Chondrocyte (in vitro differentiated cells): ENCODE results near the gene VWA1. TPM values are rescaled to one million over a fixed set of nuclear protein-coding genes. Genes with fewer than 3 reads are reported as not detected.
"Not testable (repeated sequence)": the region's sequence is repeated elsewhere in the genome, so short reads cannot be mapped to it uniquely, and the experiment has no call there.

Experiments
- DNase-seq: peaks from one replicate; pipeline ENCODE4 v3.0.0; 2021; ENCODE audit warnings: mixed read lengths, low spot score
- H3K27ac Mint-ChIP-seq: one replicate; pipeline ENCODE4 v1.8.0; 2021; ENCODE audit warnings: mild to moderate bottlenecking, moderate library complexity, mixed read lengths; ENCODE audit not compliant: unreplicated experiment
- H3K27me3 Mint-ChIP-seq: 2 replicates; pipeline ENCODE4 v1.8.0; 2021; ENCODE audit warnings: low read depth, mixed read lengths
- H3K36me3 Mint-ChIP-seq: 2 replicates; pipeline ENCODE4 v1.8.0; 2021; ENCODE audit warnings: low read depth, mixed read lengths
- H3K4me1 Mint-ChIP-seq: 2 replicates; pipeline ENCODE4 v1.8.0; 2021; ENCODE audit warnings: low read depth, mild to moderate bottlenecking, mixed read lengths
- H3K4me3 Mint-ChIP-seq: one replicate; pipeline ENCODE4 v1.8.0; 2021; ENCODE audit warnings: mild to moderate bottlenecking, moderate library complexity, mixed read lengths; ENCODE audit not compliant: unreplicated experiment
- H3K9me3 Mint-ChIP-seq: 2 replicates; pipeline ENCODE4 v1.8.0; 2021; ENCODE audit warnings: low read depth, mixed read lengths
- CTCF ChIP-seq: fragments of 200-600 bp; sonication (generic); IDR thresholded peaks from 2 replicates; pipeline ENCODE4 v1.5.0; 2021; ENCODE audit warnings: antibody characterized with exemption, mild to moderate bottlenecking, moderate library complexity
- total RNA-seq: library from RNA; stranded (reverse); gene quantifications from 3 replicates; pipeline ENCODE4 v1.2.1, GENCODE V29; 2021

VWA1 gene
- total RNA-seq, 1 donor from 2014 or later, result 24.3 TPM

- Mint-ChIP-seq H3K27me3 (no peaks in the 10 kb centered on the region), H3K4me3 (peak overlapping the region; percentile 76), H3K9me3 (peaks cover 4% of the 10 kb centered on the region), H3K27ac (peak overlapping the region; percentile 87), H3K4me1 (peaks cover 28% of the 10 kb centered on the region), H3K36me3 (peaks cover 1% of the 10 kb centered on the region)
- DNase-seq, result no peak
- TF ChIP-seq CTCF, result no peak
These were observed 35.3 kb downstream of the VWA1 start for GRCh38 chr1:1470626-1471388.

GRCh38 chr1:1471389-1472052 is 36.0 kb downstream of the VWA1 start, which contains the start of gene ATAD3B:
Gene ATAD3B (plus strand): TSS chr1:1471765. CDS start chr1:1471885, 120 bp downstream.
- peaks cover 28% of the 10 kb centered on the region for H3K4me1 Mint-ChIP-seq
- peak within 1 kb of the TSS; percentile 79 for H3K4me3 Mint-ChIP-seq
- H3K27me3 Mint-ChIP-seq, result no peaks in the 10 kb centered on the region
- peaks cover 1% of the 10 kb centered on the region for H3K36me3 Mint-ChIP-seq
- TF ChIP-seq CTCF, result no peak
- peak within 1 kb of the TSS; percentile 87 for H3K27ac Mint-ChIP-seq
- H3K9me3 Mint-ChIP-seq, result peaks cover 3% of the 10 kb centered on the region
- no peak for DNase-seq

GRCh38 chr1:1472053-1472876 is 36.8 kb downstream of the VWA1 start:
- not testable (repeated sequence) for H3K36me3 Mint-ChIP-seq
- H3K27ac Mint-ChIP-seq, result peak overlapping the region; percentile 82
- H3K4me3 Mint-ChIP-seq, result peak overlapping the region; percentile 79

GRCh38 chr1:1476011-1476410 is 40.5 kb downstream of the VWA1 start:
- H3K4me3 Mint-ChIP-seq, H3K27ac Mint-ChIP-seq, DNase-seq, H3K9me3 Mint-ChIP-seq, H3K27me3 Mint-ChIP-seq, H3K36me3 Mint-ChIP-seq: not testable (repeated sequence)
- H3K4me1 Mint-ChIP-seq, result peaks cover 17% of the 10 kb centered on the region

More at GRCh38 chr1:1472053-1472876, 36.8 kb downstream of the VWA1 start:
- not testable (repeated sequence) for DNase-seq, H3K27me3 Mint-ChIP-seq, H3K9me3 Mint-ChIP-seq
- peaks cover 28% of the 10 kb centered on the region for H3K4me1 Mint-ChIP-seq

GRCh38 chr1:1477206-1477605 is 41.7 kb downstream of the VWA1 start:
- Mint-ChIP-seq H3K4me3 (no peak overlapping the region), H3K27ac (no peak overlapping the region), H3K9me3 (no peaks in the 10 kb centered on the region), H3K36me3 (peaks cover 7% of the 10 kb centered on the region), H3K27me3 (no peaks in the 10 kb centered on the region), H3K4me1 (peaks cover 14% of the 10 kb centered on the region)
- DNase-seq, result no peak
- no peak for TF ChIP-seq CTCF
